ENCODE measurements around the gene TOR1AIP2. TPM values are rescaled to one million over a fixed set of nuclear protein-coding genes. Genes with fewer than 3 reads are reported as not detected.
A peak's percentile ranks its signal among the peaks of the same experiment; 100 is the strongest.
"Not testable (repeated sequence)": the region's sequence is repeated elsewhere in the genome, so short reads cannot be mapped to it uniquely, and the experiment has no call there.

TOR1AIP2 gene
- total RNA-seq, 1 donor from 2014 or later, result 92.0 TPM

DNA sequence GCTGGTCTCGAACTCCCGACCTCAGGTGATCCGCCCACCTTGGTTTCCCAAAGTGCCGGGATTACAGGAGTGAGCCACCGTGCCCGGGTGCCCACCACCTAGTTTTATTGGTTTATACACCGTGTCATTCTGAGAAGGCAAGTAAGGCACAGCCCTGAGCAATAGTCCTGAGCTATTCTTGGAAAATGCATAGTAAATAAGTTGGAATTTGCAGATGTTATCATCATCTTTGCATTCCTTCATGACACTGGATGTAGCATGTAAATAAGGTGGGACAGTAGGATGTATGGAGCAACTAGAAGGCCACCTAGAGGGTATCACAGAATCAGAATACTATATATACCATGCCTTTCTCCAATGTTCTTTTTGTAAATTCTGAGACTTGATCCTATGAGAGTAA is 11.0 kb downstream of the TOR1AIP2 start:
- intact Hi-C loops (cut with DNase I), result no loop called here
- no peak for DNase-seq
- TF ChIP-seq, protein P1, sequence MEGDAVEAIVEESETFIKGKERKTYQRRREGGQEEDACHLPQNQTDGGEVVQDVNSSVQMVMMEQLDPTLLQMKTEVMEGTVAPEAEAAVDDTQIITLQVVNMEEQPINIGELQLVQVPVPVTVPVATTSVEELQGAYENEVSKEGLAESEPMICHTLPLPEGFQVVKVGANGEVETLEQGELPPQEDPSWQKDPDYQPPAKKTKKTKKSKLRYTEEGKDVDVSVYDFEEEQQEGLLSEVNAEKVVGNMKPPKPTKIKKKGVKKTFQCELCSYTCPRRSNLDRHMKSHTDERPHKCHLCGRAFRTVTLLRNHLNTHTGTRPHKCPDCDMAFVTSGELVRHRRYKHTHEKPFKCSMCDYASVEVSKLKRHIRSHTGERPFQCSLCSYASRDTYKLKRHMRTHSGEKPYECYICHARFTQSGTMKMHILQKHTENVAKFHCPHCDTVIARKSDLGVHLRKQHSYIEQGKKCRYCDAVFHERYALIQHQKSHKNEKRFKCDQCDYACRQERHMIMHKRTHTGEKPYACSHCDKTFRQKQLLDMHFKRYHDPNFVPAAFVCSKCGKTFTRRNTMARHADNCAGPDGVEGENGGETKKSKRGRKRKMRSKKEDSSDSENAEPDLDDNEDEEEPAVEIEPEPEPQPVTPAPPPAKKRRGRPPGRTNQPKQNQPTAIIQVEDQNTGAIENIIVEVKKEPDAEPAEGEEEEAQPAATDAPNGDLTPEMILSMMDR (IDR thresholded peaks at IDR 0.05), result no peak
- Histone ChIP-seq H3K36me3 (peaks cover 71% of the 10 kb centered on the region), H3K27ac (no peak overlapping the region), H3K27me3 (ENCODE audit: low read depth) (no peaks in the 10 kb centered on the region), H3K4me1 (peaks cover 9% of the 10 kb centered on the region), H3K9me3 (no peaks in the 10 kb centered on the region), H3K4me3 (no peak overlapping the region)
- no peak for ATAC-seq

- DNase-seq, result no peak
- intact Hi-C loops (cut with DNase I), result no loop called here
- Histone ChIP-seq H3K4me1 (peaks cover under 1% of the 10 kb centered on the region), H3K4me3 (no peak overlapping the region), H3K36me3 (peaks cover 80% of the 10 kb centered on the region), H3K27ac (no peak overlapping the region), H3K27me3 (ENCODE audit: low read depth) (no peaks in the 10 kb centered on the region), H3K9me3 (no peaks in the 10 kb centered on the region)
- TF ChIP-seq, protein P1 (IDR thresholded peaks at IDR 0.05), result no peak
- ATAC-seq, result no peak
Measured at GRCh38 chr1:179865377-179865776, 12.2 kb downstream of the TOR1AIP2 start.

GRCh38 chr1:179860652-179861051 is 17.0 kb downstream of the TOR1AIP2 start:
- DNase-seq (no peak), ATAC-seq (no peak)
- Histone ChIP-seq H3K27ac (no peak overlapping the region), H3K4me3 (no peak overlapping the region), H3K9me3 (no peaks in the 10 kb centered on the region), H3K4me1 (no peaks in the 10 kb centered on the region), H3K36me3 (peaks cover 66% of the 10 kb centered on the region), H3K27me3 (ENCODE audit: low read depth) (no peaks in the 10 kb centered on the region)
- intact Hi-C loops (cut with DNase I), result no loop called here
- TF ChIP-seq, protein P1 (IDR thresholded peaks at IDR 0.05), result no peak

- ATAC-seq (no peak), DNase-seq (no peak)
- intact Hi-C loops (cut with DNase I), result no loop called here
- H3K36me3 ChIP-seq, result peaks cover 60% of the 10 kb centered on the region
- no peaks in the 10 kb centered on the region for H3K9me3 ChIP-seq
- H3K4me1 ChIP-seq, result no peaks in the 10 kb centered on the region
- no peaks in the 10 kb centered on the region for H3K27me3 ChIP-seq (ENCODE audit: low read depth)
- TF ChIP-seq, protein P1 (IDR thresholded peaks at IDR 0.05), result no peak
- no peak overlapping the region for H3K4me3 ChIP-seq
- no peak overlapping the region for H3K27ac ChIP-seq
Measured at GRCh38 chr1:179857009-179857408, 20.6 kb downstream of the TOR1AIP2 start.

GRCh38 chr1:179856296-179856695 is 21.3 kb downstream of the TOR1AIP2 start:
- intact Hi-C loops (cut with DNase I), result no loop called here
- TF ChIP-seq, protein P1 (IDR thresholded peaks at IDR 0.05), result no peak
- H3K4me1 ChIP-seq, result no peaks in the 10 kb centered on the region
- no peaks in the 10 kb centered on the region for H3K27me3 ChIP-seq (ENCODE audit: low read depth)
- DNase-seq (no peak), ATAC-seq (peak; percentile 46 to 65)
- H3K9me3 ChIP-seq, result no peaks in the 10 kb centered on the region
- peaks cover 60% of the 10 kb centered on the region for H3K36me3 ChIP-seq
- H3K27ac ChIP-seq, result no peak overlapping the region
- H3K4me3 ChIP-seq, result no peak overlapping the region

DNA sequence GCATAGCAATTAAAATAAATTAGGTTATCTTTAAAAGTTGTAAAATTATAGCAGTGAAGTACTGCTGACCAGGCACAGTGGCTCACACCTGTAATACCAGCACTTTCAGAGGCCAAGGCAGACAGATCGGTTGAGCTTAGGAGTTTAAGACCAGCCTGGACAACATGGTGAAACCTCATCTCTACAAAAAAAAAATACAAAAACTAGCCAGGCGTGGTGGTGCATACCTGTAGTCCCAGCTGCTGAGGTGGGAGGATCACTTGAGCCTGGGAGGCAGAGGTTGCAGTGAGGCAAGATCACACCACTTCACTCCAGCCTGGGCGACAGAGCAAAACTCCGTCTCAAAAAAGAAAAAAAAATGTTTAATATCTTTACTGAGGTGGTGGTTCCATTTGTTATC is 21.8 kb downstream of the TOR1AIP2 start:
- H3K27me3 ChIP-seq (ENCODE audit: low read depth); H3K27ac ChIP-seq; H3K4me3 ChIP-seq; H3K9me3 ChIP-seq; ATAC-seq; H3K4me1 ChIP-seq; intact Hi-C loops (cut with DNase I); DNase-seq: not testable (repeated sequence)
- H3K36me3 ChIP-seq, result peaks cover 61% of the 10 kb centered on the region

Measured in lower lobe of right lung (tissue), 2 donors.